HG03064 (cell line): ENCODE measurements around the gene RUVBL1.
A peak's percentile ranks its signal among the peaks of the same experiment; 100 is the strongest.
"Not testable (repeated sequence)": the region's sequence is repeated elsewhere in the genome, so short reads cannot be mapped to it uniquely, and the experiment has no call there.

Source experiments
- ATAC-seq: cut with Tn5 transposase; IDR thresholded peaks from one replicate; pipeline ENCODE4 v1.9.1; 2021; ENCODE audit warnings: low read depth; ENCODE audit not compliant: unreplicated experiment

RUVBL1 gene

GRCh38 chr3:128123538-128124368 lies at the start of gene RUVBL1:
Gene RUVBL1 (minus strand): TSS chr3:128123812. CDS start chr3:128123724, 88 bp downstream.
- peak; percentile 96 for ATAC-seq

GRCh38 chr3:128173200-128173599 lies 49.6 kb upstream of the RUVBL1 start:
- no peak for ATAC-seq

- no peak for ATAC-seq
These were observed 47.4 kb upstream of the RUVBL1 start for GRCh38 chr3:128170866-128171516.

- no peak for ATAC-seq
These were observed 45.2 kb upstream of the RUVBL1 start for GRCh38 chr3:128168836-128169235.

GRCh38 chr3:128167973-128168674 lies 44.5 kb upstream of the RUVBL1 start:
- ATAC-seq = no peak

- no peak for ATAC-seq
These were observed 44.0 kb upstream of the RUVBL1 start for GRCh38 chr3:128167646-128167972.

GRCh38 chr3:128166971-128167453 lies 43.4 kb upstream of the RUVBL1 start:
- ATAC-seq = no peak

GRCh38 chr3:128163432-128163831 lies 39.8 kb upstream of the RUVBL1 start:
- ATAC-seq = no peak

GRCh38 chr3:128160661-128161060 lies 37.0 kb upstream of the RUVBL1 start:
- no peak for ATAC-seq

- ATAC-seq = no peak
These were observed 32.2 kb upstream of the RUVBL1 start for GRCh38 chr3:128155616-128156360.

GRCh38 chr3:128154354-128154753 lies 30.7 kb upstream of the RUVBL1 start:
- ATAC-seq = not testable (repeated sequence)

GRCh38 chr3:128153156-128154041 lies 29.8 kb upstream of the RUVBL1 start, which contains the start of gene EEFSEC:
Gene EEFSEC (plus strand): TSS chr3:128153481. CDS start chr3:128153508, 27 bp downstream.
- ATAC-seq = peak; percentile 88

GRCh38 chr3:128152419-128153155 lies 29.0 kb upstream of the RUVBL1 start:
- ATAC-seq = no peak

- no peak for ATAC-seq
These were observed 28.2 kb upstream of the RUVBL1 start for GRCh38 chr3:128151758-128152274.

GRCh38 chr3:128149650-128150049 lies 26.0 kb upstream of the RUVBL1 start:
- no peak for ATAC-seq

GRCh38 chr3:128146201-128146600 lies 22.6 kb upstream of the RUVBL1 start:
- no peak for ATAC-seq

GRCh38 chr3:128145279-128145678 lies 21.7 kb upstream of the RUVBL1 start:
- ATAC-seq = no peak

- ATAC-seq = no peak
These were observed 21.0 kb upstream of the RUVBL1 start for GRCh38 chr3:128144512-128145187.
